GM19452 (cell line): Measurements from ENCODE around the gene PTPRH.

Source experiments
- ATAC-seq: cut with Tn5 transposase; IDR thresholded peaks from one replicate; pipeline ENCODE4 v1.9.1; 2021; ENCODE audit not compliant: unreplicated experiment

Gene PTPRH, protein sequence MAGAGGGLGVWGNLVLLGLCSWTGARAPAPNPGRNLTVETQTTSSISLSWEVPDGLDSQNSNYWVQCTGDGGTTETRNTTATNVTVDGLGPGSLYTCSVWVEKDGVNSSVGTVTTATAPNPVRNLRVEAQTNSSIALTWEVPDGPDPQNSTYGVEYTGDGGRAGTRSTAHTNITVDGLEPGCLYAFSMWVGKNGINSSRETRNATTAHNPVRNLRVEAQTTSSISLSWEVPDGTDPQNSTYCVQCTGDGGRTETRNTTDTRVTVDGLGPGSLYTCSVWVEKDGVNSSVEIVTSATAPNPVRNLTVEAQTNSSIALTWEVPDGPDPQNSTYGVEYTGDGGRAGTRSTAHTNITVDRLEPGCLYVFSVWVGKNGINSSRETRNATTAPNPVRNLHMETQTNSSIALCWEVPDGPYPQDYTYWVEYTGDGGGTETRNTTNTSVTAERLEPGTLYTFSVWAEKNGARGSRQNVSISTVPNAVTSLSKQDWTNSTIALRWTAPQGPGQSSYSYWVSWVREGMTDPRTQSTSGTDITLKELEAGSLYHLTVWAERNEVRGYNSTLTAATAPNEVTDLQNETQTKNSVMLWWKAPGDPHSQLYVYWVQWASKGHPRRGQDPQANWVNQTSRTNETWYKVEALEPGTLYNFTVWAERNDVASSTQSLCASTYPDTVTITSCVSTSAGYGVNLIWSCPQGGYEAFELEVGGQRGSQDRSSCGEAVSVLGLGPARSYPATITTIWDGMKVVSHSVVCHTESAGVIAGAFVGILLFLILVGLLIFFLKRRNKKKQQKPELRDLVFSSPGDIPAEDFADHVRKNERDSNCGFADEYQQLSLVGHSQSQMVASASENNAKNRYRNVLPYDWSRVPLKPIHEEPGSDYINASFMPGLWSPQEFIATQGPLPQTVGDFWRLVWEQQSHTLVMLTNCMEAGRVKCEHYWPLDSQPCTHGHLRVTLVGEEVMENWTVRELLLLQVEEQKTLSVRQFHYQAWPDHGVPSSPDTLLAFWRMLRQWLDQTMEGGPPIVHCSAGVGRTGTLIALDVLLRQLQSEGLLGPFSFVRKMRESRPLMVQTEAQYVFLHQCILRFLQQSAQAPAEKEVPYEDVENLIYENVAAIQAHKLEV

DNA sequence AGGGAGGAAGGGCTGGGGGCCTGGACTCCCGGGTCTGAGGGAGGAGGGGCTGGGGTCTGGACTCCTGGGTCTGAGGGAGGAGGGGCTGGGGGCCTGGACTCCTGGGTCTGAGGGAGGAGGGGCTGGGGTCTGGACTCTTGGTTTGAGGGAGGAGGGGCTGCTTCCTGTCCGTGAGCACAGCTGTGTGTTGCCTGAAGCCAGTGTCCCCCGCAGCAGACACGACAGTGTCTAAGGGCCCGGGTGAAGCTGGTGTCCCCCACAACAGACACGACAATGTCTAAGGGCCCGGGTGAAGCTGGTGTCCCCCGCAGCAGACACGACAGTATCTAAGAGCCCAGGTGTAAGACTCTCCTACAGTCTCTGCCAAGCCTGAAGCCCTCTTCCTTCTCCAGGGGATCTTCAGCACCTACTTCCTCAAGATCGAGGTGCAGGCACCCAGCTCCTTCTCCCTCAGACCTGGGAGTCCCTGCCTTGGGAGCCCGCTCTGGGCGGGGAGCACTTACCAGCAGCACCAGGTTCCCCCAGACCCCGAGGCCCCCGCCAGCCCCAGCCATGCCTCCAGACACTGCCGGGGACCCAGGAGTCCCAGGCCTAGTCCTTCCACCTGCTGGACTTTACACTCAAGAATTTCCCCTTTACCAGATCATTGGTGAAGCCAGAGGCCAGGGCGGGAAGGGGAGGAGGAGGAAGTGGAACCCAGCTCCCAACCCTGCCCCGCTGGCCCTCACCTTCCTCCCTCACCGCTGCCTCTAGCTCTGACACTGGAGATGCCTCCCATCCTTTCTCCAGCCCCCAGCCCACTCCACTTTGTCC, at the start of gene PTPRH:
Gene PTPRH (minus strand): TSS at position 622 of the 813 bp plus-strand sequence. CDS start 68 bp downstream, at position 554.
- no peak for ATAC-seq

DNA sequence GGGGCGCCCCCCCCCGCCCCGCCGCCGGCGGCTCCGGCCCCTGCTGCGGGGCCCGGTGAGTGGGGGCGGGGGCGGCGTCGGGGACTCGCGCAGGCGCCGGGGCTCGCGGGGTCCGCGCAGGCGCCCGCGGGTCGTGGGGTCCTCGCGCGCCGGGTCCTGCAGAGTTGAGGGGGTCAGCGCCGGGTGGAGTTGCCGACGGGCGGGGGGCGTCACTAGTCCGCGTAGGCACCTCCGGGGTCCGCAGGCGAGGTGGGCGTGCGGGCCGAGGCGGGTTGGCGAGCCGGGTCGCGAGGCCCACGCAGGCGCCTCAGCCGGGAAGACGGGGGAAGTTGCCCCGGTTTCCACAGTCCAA, 49.2 kb upstream of the PTPRH start:
- ATAC-seq = peak; percentile 1

DNA sequence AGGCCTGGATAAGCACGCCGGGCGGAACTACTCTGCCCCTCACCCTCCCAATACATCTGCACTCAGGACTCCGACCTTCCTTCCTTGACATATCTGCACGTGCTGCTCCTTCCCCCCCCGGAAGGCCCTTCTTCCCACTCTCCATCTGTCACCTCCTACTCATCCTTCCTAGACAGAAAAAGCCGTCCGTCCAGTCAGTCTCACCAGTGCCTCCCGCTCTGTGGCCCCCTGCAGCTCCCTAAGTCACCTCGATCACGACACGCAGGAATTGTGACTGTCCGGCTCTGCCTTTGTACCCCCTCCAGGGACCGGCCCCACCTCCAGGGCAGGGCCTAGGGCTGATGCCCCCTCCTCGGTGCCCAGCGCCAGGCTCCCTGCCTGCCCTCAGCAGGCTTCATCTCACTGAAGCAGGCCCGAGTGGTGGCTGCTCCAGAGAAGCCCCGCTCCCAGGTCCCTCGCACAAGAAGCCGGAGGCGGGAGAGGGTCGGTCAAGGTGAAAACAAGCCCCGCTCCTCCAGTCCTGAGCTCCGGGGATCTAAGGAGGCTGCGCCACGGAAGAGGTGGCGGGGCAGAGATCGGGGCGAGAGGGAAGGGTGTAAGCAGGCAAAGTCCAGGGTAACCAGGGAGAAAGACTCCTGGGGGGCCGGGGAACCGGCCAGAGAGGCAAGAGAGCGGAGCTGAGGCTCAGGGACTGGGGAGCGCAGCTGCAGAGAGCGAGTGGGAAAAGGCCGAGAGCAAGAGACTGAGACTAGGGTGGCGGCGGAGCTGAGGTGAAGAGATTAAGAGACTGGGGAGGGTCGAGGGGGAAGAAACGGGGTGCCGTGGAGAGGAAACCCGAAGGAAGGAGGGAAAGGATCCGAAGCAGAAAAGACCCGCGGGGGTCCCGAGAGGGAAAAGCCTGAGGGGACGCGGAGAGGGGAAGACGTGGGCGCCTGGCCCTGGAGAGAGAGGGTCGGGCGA, 48.4 kb upstream of the PTPRH start:
- ATAC-seq = no peak

DNA sequence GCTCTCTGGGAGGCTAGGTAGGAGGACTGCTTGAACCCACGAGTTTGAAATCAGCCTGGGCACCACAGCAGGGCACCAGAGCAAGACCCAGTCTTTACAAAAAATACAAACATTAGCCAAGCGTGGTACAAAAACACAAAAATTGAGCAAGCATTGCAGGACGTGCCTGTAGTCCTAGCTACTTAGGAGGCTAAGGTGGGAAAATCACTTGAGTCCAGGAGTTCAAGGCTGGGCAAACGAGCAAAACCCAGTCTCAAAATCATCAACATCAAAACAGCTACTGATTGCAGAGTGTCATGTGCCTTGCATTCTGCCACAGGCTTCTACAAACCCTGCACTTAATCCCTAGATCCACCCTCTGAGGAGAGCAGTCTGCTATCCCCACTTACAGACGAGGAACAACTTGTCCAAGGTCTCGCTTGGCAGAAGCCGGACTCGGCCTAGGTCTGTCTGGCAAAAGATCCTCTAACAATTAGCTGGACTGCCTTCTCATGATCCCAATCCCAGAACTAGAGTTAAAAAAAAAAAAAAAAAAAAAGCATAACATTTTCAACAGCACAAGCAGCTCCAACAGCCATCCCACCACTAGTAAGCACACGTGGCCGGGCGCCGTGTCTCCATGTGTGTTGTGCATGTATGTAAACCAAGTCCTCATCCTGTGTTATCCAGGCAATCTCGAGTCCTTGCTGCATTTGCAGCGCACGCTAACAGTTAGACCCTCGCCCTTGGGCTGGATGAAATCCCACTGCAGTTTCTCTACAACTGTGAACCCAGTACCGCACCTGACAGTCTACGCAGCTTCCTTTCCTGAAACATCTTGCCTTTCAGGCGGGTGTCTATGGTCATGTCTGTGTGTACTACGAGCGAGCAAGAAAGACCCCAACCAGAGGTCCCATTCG, 47.5 kb upstream of the PTPRH start:
- no peak for ATAC-seq

DNA sequence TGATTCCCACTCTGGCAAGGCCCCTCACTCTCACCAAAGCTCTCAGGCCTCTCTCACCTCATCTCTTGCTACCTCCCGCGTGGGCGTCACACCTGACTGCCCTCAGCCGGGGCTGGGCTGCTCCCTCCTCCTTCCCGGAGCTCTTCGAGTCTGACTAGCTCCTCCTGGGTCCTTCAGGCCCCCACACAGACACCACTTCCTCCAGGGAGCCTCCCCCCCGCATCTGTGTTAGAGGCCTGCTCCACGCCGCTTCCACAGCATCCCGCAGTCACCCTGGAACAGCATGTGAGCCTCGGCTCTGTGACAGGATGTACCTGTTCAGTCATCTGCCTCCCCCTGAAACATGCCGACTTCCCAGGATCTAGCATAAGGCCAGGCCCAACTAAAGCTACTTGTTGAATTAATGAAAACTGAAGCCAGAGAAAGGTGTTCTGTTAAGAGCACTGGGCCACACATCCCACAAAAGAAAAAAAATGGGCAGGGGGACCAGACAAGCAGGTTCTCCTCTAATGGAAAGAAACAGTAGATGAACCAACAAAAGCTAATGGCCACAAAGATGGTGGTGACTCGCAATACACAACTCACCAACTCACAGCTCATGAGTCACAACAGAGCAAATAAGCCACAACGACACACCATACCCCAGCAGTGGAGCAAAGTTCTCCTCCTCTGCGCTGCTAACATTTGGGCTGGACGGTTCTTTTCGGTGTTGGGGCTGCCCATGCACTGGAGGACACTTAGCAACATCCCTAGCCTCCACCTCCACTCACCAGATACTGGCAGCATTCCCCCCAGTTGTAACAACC, 46.5 kb upstream of the PTPRH start:
- ATAC-seq = no peak

DNA sequence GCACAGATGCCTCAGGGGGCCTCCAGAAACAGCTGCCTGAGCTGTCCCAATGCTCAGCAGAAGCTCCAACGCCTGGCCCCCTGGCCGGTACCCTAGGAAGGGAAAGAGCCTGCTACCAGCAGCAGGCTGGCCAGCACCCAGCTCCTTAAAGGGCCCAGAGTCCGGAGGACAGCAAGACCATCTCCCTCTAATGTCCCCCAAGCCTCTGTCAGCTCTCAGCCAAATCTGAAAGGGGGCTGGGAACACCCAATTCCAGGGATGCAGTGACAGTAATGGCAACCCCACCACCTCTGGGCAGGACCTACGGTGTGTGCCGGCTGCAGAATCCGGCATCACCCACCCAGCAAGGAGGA, 45.3 kb upstream of the PTPRH start:
- no peak for ATAC-seq

DNA sequence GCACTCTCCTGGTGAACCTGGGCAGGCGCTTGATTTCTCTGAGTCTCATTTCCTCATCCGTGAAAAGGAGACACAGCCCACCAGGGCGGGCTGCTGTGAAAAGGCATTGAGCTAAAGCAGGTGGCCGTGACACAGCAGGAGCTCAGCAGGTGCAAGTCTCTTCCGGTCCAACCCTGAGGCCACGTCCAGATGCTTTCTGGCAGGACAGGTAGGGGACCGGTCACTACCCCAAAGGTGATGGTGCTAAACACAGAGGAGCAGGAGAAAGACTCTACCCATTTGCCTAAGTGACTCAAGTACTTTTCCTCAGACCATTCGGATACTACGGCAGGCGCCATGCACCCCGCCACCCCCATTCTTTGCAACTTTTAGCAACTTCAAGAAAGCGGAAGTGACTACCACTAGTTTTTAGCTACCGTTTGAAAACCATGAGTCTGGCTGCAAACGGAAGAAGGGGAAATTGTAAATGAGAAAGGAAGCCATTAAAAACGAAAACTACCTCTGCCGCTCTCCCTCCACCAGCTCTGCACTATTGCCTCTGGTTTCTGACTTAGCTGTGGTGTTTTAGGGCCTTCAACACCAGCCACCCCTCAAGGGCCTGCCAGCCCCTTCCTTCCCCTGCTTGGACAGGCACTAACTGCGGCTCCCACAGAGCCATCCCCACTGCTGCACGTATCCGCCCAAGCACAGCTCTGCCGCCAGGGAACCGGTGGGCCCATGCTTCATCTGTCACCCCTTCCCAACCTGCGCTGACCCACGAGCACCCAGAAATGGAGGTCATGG, 44.7 kb upstream of the PTPRH start:
- peak; percentile 43 for ATAC-seq

DNA sequence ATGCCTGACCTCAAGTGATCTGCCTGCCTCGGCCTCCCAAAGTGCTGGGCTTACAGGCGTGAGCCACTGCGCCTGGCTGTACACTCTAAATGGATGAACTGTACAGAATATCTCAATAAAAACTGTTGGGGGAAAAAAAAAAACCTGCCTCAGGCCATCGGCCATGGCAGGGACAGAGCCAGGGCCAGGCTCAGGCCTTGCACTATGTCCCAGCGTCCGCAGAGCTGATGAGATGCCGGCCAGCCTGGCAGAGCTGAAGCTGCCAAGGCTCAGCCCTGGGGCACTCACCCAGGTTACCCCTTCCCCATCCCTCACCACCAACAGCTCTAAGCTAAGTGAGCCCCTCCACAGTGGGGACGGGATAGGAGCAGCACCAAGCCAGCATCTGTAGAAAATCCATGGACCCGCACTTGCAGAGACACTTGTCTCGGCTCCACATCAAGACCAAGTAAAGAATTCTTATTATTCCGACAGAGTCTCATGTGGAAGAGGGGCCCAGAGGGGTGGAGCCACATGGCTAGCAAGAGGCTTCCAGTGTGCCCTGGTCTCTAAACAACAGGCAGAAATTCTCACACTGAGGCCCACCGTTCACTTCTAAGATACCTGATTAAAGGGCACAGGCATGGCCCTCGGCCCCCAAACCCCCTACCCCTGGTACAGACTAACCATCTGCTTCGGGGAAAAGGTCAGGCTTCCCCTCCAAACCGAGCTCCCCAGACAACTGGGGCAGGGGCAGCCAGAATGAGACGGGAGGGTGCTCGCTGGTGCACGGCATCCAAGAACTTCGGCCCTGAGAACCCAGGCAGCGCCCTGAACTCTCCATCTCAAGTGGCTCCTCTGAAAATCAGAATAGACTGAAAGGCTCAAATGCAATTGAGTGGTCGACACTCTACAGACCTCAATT, 43.7 kb upstream of the PTPRH start:
- ATAC-seq = no peak

DNA sequence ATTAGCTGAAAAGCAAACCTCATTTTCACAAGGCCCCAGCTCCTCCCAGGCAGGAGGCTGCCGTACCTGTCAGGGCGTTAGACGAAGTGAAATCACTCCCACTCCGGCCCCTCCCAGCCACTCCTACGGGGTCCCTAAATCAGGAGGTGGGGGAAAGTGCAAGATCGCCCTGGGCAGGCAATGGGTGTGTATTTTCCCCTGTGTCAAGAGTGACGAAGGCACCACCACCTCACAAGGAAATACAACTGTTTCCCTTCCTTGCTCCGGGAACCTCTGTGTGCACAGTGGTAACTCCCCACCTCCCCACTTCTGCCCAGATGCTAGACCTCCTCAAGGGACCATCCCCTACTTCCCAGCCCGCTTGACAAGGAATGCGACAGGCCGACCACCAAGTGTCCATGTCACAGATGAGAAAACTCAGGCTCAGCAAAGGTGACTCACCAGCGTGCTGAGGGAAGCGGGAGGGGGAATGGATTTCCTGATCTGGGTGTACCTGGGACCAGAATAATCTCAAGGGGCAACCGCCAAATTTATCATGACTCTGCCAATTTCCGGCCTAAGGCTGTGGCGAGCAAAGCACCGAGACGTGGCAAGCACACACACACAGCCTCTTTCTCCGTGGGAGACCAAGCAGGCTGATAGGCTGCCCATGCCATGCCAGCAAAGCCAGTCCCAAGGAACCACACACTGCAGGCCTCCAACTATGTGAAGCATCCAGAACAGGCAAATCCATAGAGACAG, 42.2 kb upstream of the PTPRH start:
- no peak for ATAC-seq

DNA sequence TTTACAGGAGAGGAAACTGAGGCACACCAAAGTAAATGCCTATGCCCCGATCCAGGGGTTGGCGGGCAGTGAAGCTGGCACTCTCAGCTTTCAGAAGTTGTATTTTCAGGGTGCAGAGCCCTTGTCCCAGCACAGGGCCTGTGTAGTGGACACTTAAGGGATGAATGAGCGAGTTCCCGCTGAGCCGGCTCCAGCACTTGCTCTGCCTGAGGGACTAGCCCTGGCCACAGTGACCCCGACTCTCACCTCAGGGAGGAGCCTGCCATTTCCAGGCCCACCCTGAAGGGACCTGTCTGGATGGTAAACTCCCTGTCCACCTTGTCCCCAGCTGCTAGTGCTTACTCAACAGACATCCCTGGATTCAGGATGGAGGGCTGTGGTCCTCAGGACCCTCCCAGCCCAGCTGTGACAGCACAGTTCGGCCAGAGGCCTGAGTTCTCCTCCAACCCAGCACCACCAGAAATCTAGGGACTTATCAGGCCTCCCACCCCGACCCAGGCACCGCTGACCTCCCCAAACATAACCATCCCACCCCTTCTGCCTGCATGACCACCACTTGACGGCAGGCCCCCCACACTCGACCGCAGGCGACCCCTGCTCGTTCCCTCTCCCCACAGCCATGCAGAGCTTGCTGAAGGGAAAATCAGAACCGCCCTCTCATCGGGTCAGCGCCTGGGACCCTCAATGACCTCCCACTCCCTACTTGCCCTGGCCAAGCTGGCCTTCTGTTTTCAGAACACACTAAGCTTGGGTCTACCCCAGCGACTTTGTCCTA, 41.1 kb upstream of the PTPRH start:
- ATAC-seq = no peak

DNA sequence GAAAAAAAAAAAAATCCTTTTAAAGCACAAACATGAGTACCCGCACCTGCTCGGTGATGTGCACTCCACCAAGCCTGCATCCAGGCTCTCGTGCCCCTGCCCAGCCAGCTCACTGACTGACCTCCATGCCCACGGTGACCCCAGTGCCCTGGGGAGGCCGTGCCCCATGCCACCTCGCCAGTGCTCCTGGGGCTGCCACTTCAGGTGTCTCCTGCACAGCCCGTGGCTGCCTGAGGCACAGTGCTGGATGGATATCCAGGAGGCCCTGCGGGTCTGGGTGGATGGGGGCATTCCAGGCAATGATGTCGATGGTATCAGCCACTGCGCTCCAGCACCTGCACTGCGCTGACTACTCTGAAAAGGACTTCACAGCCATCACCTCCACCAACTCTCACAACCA, 40.5 kb upstream of the PTPRH start:
- ATAC-seq = no peak

DNA sequence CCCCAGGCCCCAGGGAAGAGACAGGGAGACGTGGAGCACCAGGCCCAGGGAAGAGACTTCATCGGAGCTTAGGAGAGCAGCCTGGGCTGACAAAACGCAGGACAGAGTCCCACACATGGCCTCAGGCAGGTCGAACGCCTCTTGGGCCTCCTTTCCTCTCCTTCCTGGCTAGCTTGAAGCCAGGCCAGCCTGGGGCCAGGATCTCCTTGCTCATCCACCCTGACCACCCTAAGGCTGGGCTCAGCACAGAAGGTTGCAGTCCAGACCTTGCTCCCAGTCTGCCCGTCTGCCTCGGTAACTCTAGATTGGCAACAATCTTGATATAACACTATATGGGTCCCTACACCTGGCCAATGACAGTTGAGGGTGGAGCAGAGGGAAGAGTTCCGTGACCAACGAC, 39.4 kb upstream of the PTPRH start:
- ATAC-seq = no peak

DNA sequence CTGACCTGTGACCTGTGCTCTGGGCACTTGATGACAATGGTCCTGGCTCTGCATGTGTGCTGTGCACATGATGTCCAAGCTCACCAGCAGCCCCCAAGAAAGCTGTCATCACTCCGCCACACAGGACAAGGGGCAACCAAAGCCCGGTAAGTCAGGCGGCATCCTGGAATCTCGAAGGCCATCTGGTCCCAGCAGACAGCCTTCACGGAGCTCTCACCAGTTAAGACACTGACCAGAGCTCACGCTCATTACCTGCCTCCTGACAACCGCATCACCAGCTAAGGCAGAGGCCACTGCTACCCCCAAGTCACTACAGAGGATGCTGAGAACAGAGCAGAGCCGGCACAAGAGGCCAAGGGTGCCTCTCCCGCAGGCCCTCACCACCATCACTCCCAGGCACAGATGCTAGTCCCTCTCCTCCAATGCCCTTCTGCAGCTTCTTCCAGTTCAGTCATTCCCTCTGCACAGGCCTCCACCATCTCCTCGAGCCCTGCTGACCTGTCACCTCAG, 38.9 kb upstream of the PTPRH start:
- ATAC-seq = no peak

DNA sequence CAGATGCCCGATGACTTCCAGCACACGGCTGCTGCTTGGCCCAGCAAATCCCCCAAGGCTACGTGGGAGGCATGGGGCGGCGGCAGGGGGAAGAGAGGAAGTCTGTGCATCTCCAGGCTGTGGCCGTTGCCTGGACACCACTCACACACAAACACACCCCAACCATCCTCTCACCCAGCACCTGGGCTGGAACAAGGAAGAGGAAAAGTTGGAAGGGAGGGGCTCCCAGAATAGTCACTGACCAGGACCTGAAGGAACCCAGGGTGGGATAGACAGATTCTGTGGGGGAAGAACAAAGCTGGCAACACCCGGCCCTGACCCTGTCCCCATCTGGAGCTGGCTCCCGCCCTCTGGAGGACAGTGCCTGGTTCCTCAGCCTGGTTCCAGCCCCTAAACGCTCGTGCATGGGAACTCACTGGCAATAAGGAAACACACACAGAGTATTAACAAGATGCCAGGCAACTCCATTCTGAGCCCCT, 38.4 kb upstream of the PTPRH start:
- no peak for ATAC-seq
